Stimulated activated CD4-positive, alpha-beta T cell treated with anti-CD3 and anti-CD28 coated beads, Interleukin-4, amount 100 ng/mL, for 24 hours (primary cell): ENCODE data around the gene TNNI2.
A peak's percentile ranks its signal among the peaks of the same experiment; 100 is the strongest.

Experiments used
- DNase-seq: peaks from one replicate; pipeline ENCODE4 v3.0.0-alpha.2; 2020

TNNI2 gene

DNA sequence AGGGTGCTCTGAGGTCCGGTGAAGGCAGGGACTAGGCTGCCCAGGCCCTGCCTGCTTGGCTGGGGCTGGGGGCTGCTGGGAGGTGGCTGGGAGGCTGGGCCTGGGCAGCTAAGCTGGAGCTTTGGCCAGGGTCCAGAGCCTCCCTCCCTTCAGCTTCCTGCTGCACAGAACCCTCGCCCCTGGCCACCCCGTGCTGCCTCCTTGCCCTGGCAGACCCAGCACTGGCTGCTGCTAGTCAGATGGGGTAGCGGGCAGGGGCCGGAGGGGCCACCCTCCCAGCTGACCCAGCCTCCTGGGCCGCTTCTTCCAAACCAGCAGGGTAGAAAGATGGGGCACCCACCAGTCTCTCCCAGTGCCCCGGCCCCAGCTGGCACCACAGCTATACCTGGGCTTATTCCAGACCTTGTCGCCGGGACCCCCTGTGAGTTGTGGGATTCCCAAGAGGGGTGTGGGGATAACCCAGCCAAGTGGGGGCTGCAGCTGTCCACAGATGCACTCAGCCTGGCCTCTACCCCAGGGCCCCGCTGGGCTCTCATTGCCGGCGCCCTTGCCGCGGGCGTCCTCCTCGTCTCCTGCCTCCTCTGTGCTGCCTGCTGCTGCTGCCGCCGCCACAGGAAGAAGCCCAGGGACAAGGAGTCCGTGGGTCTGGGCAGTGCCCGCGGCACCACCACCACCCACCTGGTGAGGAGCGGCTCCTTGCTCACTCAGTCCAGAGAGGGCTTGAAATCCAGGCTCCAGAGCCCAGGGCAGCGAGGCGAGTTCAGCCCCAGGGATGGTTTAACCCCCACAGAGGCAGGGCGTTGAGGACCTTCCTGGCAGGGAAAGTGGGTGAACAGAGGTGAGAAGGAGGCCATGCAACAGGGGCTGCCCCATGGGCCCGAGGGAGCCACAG is 3.8 kb upstream of the TNNI2 start, which contains the start of gene SYT8:
Gene SYT8 (plus strand): TSS at position 212 of the 892 bp plus-strand sequence. CDS start 116 bp downstream, at position 328.
- DNase-seq: no peak

DNA sequence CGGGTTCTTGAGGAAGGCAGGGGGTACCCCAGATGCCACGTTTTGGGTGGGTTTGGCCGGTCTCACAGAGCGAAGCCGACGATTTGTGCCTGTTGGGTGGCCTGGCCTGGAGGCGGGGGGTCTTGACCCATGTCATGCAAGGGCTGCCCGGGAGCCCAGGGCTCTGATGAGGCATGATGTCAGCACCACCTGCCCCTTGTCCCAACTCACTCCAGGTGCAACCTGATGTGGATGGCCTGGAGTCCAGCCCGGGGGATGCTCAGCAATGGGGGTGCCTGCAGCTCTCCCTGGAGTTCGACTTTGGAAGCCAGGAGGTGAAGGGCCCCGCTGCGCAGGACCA is 3.1 kb upstream of the TNNI2 start:
- no peak for DNase-seq

DNA sequence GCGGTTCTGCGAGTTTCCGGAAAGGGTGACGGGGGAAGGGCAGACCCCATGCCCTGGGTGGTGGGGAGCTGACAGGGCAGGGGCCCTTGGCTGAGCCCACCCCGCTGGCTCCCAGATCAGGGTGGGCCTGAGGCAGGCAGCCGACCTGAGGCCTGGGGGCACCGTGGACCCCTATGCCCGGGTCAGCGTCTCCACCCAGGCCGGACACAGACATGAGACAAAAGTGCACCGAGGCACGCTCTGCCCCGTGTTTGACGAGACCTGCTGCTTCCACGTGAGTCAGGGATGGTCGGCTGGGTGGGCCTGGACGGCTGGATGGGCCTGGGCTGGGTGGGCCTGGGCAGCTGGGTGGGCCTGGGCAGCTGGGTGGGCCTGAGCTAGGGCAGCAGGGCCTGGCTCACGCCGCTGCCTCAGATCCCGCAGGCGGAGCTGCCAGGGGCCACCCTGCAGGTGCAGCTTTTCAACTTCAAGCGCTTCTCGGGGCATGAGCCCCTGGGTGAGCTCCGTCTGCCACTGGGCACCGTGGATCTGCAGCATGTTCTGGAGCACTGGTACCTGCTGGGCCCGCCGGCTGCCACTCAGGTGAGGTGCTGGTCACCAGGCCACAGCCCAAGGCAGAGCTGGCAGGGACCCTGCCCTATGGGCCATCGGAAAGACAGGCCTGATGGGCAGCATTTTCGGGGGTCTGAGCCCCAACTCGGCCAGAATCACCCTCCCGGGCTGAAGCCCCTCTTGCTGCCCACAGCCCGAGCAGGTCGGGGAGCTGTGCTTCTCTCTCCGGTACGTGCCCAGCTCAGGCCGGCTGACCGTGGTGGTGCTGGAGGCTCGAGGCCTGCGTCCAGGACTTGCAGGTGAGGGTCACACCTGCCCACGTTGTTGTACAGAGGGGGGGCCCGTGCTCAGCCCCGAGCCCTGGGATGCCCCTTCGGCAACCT is 2.5 kb upstream of the TNNI2 start:
- DNase-seq: no peak

DNA sequence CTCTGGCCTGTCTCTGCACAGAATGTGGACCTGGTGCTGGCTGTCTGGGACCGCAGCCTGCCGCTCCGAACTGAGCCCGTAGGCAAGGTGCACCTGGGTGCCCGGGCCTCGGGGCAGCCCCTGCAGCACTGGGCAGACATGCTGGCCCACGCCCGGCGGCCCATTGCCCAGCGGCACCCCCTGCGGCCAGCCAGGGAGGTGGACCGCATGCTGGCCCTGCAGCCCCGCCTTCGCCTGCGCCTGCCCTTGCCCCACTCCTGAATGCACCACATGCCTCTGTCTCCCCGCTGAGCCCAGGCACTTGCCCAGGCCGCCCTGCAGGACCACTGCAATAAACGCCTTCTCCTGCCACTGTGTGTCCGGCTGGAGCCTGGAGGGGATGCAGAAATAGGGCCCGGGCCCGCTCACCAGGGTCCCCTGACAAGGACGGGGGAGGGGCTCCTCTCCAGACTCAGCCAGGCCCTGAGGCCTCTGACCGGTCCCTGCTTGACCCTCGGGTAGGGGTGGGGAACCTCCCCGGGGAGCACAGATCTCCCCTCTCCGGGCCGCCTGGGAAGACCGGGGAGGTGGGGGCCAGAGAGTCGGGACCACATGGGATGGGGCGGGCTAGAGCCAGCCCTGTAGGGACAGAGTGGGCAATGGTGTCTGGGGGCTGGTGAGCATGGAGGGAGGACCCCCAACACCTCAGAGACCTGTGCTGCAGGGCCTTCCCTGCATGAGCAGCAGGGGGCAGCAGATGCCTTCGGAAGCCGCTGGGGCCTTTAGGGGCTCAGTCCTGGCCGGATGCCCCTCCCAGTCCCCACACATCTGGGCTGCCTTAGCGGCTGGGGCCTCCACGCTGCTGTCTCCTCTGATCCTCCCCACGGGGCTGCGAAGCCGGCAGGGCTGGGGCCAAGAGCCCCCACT is 1.4 kb upstream of the TNNI2 start:
- peak; percentile 79 for DNase-seq

DNA sequence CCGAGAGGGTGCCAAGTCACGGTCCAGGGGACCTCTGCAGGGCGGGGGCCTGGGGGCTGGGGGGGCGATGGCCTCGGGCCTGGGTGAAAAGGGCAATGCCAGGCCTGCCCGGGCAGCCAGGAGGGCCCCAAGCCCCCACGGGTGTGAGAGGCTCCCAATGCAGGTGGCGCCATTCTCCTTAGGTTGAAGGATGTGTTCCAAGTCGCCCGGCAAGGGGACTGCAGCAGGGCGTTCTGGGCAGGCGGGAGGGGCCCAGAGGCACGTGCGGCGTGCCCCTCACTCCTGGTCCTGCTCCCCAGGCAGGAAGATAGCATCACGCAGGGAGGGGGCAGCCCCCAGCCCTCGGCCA is 730 bp upstream of the TNNI2 start:
- DNase-seq: no peak

DNA sequence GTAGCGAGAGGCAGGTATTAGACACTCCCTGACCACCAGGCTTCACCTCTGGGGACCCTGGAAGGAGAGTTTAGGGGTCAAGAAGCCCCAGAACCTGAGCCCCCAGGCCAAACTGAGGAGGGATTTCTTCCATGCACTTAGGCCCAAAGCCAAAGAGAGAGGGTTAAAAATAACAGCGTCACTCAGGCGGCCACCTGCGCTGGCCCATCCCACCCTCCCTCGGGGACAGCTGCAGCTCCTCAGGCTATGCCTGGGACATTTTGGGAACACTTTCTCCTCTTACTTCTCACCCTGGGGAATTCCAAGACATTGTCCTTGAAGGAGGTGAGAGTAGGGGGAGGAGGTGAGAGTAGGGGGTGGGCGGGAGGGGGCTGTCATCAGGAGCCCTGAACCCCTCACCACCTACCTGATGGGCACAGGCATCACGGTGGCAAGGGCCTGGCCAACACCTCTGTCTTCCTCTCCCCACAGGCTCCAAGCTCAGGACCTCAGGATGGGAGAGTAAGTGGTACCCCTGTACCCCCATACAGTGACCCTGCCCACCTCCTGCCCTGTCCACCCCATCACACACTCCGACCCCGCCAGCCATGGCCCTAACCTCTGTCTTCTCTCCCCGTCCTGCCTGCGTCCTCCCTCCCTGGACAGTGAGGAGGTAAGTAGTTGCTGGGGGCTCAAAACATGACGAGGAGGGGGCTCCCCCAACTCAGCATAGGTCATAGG is 583 bp downstream of the TNNI2 start:
- no peak for DNase-seq

DNA sequence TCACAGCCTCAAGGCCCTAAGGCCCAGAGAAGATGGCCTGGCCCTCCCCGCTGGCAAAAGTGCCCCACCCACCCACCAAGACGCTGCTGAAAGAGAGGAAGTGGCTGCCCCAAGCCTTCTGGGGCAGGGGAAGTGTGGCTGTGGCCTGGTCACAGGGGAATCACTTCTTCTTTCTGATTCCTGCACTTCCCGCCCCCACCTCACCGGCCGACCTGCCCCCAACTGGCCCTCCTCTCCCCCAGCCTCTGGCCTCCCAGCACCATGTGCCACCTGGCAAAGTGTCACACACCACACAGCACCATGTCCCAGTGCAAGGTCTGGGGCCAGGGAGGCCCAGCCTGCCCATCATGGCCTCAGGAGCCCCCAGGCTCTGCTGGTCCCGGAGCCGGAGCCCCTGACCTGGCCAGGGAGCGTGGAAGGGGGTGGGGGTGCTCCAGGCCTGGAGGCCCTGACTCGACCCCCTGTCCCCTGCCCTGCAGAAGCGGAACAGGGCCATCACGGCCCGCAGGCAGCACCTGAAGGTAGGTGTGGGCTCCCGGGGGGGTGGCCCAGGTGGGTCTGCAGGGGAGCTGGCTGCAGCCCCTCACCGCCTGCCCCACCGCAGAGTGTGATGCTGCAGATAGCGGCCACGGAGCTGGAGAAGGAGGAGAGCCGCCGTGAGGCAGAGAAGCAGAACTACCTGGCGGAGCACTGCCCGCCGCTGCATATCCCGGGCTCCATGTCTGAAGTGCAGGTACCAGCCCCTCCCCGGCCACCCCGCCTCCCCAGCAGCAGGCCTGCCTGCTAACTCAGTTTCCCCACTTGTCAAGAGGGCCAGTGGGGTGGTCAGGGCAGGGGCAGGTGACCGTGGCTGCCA is 1.4 kb downstream of the TNNI2 start:
- DNase-seq: no peak

DNA sequence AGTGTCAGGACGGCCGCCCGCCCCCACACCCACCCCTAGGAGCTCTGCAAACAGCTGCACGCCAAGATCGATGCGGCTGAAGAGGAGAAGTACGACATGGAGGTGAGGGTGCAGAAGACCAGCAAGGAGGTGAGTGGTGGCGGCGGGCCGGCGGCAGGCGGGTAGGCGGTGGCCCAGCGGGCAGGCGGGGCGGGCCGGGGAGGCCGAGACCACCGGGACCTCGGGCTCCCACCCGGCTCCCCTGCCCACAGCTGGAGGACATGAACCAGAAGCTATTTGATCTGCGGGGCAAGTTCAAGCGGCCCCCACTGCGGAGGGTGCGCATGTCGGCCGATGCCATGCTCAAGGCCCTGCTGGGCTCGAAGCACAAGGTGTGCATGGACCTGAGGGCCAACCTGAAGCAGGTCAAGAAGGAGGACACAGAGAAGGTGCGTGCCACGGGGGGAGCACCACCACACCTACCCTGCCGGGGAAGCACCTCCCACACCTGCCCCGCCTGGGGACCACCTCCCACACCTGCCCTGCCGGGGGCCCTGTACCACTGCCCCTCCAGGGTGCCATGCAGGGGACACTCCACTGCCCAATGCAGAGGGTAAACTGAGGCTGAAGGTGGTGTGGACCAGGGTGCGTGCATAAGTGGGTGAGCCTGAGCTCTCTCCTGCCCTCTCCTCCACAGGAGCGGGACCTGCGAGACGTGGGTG is 2.1 kb downstream of the TNNI2 start:
- no peak for DNase-seq

DNA sequence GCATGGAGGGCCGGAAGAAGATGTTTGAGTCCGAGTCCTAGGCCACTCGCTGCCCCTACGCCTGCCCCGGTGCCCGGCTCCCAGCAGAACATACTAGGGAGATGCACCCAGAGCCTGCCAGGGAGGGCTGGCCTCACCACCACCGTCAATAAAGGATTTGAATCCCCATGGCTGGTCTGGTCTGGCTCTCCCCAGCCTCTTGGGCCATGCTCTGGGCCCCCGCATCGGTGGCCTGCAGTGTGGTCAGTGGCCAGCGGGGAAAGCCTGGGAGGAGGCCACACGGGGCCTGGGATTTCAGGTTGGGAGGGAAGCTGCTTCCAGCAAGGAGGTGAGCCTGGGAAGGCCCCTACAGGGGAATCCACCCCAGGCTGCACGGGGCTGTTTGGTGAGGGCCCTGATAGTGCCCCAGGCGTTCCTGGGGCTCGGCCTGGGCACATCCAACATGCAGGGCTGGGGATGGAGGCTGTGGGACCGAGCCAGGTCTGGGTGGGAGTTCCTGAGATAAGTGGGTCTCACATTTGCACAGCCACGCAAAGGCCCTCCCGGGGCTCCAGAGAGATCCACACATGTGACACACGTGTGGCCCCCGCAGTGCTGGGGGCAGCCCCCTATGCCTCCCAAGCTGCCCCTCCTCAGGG is 2.8 kb downstream of the TNNI2 start:
- DNase-seq: no peak

DNA sequence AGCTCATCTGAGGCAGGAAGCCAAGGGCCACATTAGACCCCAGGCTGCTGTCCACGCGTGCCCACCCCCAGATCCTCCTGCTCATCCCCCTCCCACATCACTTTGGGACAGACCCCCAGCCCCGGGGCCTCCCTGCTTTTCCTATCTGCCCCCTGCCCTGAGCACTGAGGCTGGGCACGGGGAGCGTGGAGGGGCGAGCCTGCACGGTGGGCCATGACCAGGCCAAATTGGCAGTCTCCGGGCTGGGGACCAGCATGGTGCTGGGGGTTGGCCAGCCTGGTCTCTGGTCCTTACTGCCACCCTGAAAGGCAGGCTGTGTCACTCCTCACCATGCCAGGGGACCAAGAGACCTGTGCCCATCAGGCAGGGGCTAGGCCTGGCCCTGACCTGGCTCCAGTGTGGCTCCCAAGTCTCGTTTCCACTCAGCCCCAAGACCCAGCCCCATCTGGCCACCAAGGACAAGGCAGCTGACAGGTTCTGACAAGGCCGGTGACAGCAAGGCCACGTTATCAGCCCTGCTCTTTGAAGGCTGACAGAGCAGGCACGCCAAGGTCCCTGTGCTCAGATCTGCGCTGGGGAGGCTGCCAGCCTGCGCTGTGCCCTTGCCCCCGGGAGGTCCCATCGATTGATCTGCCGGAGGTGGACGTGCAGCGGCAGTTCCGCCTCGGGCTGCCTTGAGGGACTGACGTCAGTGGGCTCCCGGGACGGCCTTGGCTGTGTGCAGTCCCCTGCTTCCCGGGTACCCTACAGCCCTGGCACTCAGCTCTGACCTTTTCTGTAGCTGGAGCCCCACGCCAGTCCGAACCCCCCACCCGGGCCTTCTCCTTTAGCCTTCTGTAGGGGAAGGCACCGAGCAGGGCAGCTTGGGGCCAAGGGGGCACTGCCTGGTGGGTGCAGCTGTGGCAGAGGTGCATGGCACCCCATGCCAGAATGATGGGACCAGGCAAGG is 3.6 kb downstream of the TNNI2 start:
- no peak for DNase-seq

DNA sequence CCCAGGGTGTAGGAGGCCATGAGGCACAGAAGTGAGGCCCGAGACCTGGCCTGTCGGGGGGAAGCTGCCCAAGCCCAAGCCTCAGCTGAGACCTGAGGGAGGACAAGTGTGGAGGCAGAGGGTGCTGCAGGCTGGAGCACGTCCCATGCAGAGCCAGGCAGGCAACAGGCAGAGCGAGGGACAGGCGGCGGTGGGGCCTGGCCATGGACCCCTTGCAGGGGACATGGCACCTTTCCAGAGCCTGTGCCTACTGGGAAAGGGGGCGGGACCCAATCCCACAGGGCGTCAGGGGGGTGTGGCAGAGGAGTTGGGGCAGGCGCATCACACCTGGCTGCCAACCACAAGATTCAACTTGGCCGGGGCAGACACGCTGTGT is 4.3 kb downstream of the TNNI2 start:
- DNase-seq: no peak

DNA sequence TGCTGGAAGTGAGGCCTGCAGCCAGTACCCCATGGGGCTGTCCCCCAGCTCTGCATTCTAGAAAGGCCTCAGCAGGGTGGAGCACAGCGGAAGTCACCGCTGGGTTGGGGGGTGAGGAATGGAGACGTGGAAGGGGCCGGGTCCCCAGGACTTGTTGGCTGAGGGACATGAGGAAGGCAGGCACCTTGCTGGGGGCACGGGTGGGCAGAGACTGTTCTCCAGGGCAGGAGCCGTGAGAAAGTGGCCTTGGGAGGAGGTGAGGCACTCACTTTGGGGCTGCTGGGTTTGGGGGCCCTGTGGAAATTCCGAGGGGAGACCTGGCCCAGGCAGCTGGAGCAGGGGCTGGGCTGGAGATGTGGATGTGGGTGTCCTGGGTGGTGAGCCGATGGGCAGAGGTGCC is 5.0 kb downstream of the TNNI2 start:
- DNase-seq: no peak

DNA sequence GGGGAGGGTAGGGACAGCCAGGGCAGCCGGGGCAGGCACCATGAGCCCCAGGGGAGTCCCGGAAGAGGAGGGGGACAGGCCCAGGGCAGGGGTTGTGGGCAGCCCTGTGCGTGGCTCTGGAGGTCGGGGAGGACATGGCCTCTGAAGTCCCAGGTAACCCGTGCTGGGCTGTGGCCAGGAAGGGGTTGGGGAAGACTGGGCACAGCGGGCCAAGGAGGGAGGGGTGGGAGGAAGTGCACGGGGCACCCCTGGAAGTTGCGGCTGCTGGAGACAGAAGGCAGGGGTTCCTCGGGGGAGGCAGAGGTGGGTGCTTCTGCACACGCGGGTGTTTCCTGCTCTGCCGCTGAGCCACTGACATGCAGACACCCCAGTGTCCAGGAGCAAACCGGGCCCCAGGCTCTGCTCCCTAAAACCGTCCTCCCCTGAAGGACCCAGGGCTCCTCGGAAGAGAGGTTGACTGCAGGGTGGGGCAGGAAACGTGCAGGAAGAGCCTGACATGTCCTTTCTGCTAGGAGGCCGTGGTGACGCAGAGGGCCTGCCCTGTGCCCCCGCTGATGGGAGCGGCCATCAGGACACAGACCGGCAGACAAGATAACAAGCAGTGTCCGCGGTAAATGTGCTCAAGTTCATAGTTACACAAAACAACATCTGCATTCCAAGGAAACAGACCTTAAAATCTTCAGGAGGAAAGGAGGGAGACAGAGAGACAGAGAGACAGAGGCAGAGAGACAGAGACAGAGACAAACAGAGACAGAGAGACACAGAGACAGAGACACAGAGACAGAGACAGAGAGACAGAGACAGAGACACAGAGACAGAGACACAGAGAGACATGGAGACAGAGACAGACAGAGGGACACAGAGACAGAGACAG is 5.7 kb downstream of the TNNI2 start:
- peak; percentile 41 for DNase-seq

DNA sequence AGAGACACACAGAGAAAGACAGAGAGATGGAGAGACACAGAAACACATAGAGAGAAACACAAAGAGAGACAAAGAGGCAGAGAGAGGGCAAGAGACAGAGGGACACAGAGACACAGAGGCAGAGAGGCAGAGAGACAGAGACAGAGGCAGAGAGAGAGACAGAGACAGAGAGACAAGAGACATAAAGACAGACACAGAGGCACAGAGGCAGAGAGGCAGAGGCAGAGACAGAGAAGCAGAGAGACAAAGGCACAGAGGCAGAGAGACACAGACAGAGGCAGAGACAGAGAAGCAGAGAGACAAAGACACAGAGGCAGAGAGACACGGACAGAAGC is 6.3 kb downstream of the TNNI2 start:
- no peak for DNase-seq

DNA sequence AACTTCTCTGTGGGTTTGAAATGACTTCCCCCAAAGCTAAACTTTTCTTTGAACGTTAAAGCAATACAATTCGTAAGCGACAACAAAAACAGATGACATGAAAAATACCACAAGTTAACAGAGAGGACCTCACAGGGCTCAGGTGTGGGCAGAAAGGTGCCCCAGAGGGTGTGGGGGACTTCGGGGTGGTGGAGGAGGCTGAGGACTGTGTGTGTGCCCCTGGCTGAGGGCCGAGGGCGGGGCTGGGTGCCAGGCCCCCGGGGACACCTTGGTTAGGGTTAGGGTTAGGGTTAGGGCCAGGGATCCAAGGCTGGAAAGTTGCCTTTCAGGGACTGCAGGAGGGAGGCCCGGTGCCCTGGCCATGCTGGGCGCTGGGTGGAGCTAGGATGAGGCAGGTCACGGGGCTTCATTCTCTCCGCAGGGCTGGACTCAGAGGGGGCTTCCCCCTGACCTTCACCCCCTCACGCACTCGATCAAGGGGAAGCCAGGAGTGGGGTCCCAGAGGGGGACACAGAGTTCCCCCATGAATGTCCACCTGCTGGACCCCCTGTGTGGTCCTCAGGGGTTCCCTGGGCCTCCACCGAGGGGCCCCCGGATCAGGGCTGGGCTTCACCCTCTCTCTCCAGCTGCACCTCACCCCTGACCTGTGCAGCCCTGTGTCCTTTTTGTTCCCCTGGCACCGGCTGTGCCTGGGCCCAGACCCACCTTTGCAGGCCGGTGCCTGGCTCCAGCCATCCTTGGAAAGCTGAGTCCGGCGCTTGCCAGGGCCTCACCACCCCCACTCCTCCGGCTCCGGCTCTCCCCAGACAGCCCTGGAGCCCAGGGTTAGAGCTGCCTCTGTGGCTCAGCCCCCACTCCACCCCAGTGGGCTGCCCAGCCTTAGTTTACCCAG is 7.0 kb downstream of the TNNI2 start:
- no peak for DNase-seq

DNA sequence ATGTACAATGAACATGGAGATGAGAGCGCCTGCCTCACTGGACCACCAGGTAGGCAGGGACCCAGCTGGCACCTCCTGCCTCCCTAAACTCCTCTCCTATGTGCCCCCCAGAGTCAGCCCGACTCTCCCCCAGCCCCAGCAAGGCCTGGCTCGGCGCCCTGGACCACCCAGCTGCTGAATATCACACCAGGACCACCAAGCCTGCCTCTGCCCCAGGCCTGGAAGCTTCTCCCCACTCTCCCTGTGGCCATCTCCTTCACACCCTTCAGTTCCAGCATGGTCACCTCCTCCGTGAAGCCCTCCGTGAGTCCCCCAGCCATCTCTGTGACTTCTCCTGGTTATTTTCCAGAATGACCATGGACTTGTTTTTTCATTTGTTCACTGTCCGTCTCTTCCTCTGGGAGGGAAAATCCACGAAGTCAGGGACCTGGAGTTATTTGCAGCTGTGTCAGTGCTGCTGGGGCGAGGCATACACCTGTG is 7.7 kb downstream of the TNNI2 start:
- DNase-seq: no peak
